Adipocyte (in vitro differentiated cells): Measurements from ENCODE around the gene RBM26.
"Not testable (repeated sequence)": the region's sequence is repeated elsewhere in the genome, so short reads cannot be mapped to it uniquely, and the experiment has no call there.

Source experiments
- DNase-seq: peaks from one replicate; pipeline ENCODE4 v3.0.0-alpha.2; 2015; ENCODE audit warnings: low read depth
- H3K27me3 ChIP-seq: replicated peaks from 2 replicates; pipeline ENCODE4 v1.7.0; 2013; ENCODE audit warnings: mild to moderate bottlenecking, low read length, moderate library complexity; ENCODE audit not compliant: control insufficient read depth, insufficient read depth
- H3K36me3 ChIP-seq: 2 replicates; pipeline ENCODE4 v1.7.0; 2013; ENCODE audit warnings: low read length, mild to moderate bottlenecking, moderate library complexity; ENCODE audit not compliant: control insufficient read depth, insufficient read depth, severe bottlenecking
- H3K4me1 ChIP-seq: 2 replicates; pipeline ENCODE4 v1.7.0; 2013; ENCODE audit warnings: mild to moderate bottlenecking, low read length, moderate library complexity; ENCODE audit not compliant: control insufficient read depth, insufficient read depth
- H3K4me3 ChIP-seq: 2 replicates; pipeline ENCODE4 v1.7.0; 2013; ENCODE audit warnings: mild to moderate bottlenecking, low read length, moderate library complexity
- H3K9ac ChIP-seq: 2 replicates; pipeline ENCODE4 v1.7.0; 2013; ENCODE audit warnings: mild to moderate bottlenecking, low read length, moderate library complexity
- H3K9me3 ChIP-seq: 2 replicates; pipeline ENCODE4 v1.7.0; 2013; ENCODE audit warnings: mild to moderate bottlenecking, low read length, moderate library complexity; ENCODE audit not compliant: control insufficient read depth

Gene RBM26

GRCh38 chr13:79359064-79359463, 47.0 kb downstream of the RBM26 start:
- Histone ChIP-seq H3K9ac (no peak overlapping the region), H3K4me1 (no peaks in the 10 kb centered on the region), H3K9me3 (no peaks in the 10 kb centered on the region), H3K4me3 (no peak overlapping the region), H3K27me3 (no peaks in the 10 kb centered on the region), H3K36me3 (peaks cover 76% of the 10 kb centered on the region)
- DNase-seq: no peak

GRCh38 chr13:79354285-79354684, 51.8 kb downstream of the RBM26 start:
- H3K4me1 ChIP-seq: no peaks in the 10 kb centered on the region
- no peak overlapping the region for H3K4me3 ChIP-seq
- DNase-seq: no peak
- H3K9ac ChIP-seq: no peak overlapping the region
- H3K27me3 ChIP-seq: no peaks in the 10 kb centered on the region
- no peaks in the 10 kb centered on the region for H3K9me3 ChIP-seq
- peaks cover 82% of the 10 kb centered on the region for H3K36me3 ChIP-seq

- Histone ChIP-seq H3K4me1 (no peaks in the 10 kb centered on the region), H3K9ac (no peak overlapping the region), H3K27me3 (no peaks in the 10 kb centered on the region), H3K4me3 (no peak overlapping the region), H3K36me3 (peaks cover 76% of the 10 kb centered on the region), H3K9me3 (no peaks in the 10 kb centered on the region)
- no peak for DNase-seq
These were observed 52.4 kb downstream of the RBM26 start for GRCh38 chr13:79353693-79354092.

GRCh38 chr13:79352107-79352506, 53.9 kb downstream of the RBM26 start:
- H3K4me1 ChIP-seq: peaks cover 7% of the 10 kb centered on the region
- peaks cover 62% of the 10 kb centered on the region for H3K36me3 ChIP-seq
- no peaks in the 10 kb centered on the region for H3K27me3 ChIP-seq
- no peaks in the 10 kb centered on the region for H3K9me3 ChIP-seq
- peak; percentile 14 for DNase-seq
- no peak overlapping the region for H3K4me3 ChIP-seq
- H3K9ac ChIP-seq: no peak overlapping the region

GRCh38 chr13:79349608-79350007, 56.4 kb downstream of the RBM26 start:
- H3K27me3 ChIP-seq, H3K4me1 ChIP-seq, DNase-seq, H3K9me3 ChIP-seq, H3K9ac ChIP-seq, H3K4me3 ChIP-seq: not testable (repeated sequence)
- H3K36me3 ChIP-seq: peaks cover 52% of the 10 kb centered on the region

GRCh38 chr13:79349011-79349410, 57.0 kb downstream of the RBM26 start:
- H3K9ac ChIP-seq: no peak overlapping the region
- H3K27me3 ChIP-seq: no peaks in the 10 kb centered on the region
- H3K4me3 ChIP-seq: no peak overlapping the region
- no peak for DNase-seq
- H3K9me3 ChIP-seq: no peaks in the 10 kb centered on the region
- peaks cover 52% of the 10 kb centered on the region for H3K36me3 ChIP-seq
- peaks cover 7% of the 10 kb centered on the region for H3K4me1 ChIP-seq

GRCh38 chr13:79346300-79346914, 59.6 kb downstream of the RBM26 start:
- Histone ChIP-seq H3K27me3 (no peaks in the 10 kb centered on the region), H3K4me3 (no peak overlapping the region), H3K9me3 (no peaks in the 10 kb centered on the region), H3K9ac (no peak overlapping the region), H3K36me3 (peaks cover 52% of the 10 kb centered on the region), H3K4me1 (peaks cover 7% of the 10 kb centered on the region)
- DNase-seq: no peak

- H3K36me3 ChIP-seq: peaks cover 94% of the 10 kb centered on the region
These were observed 64.9 kb downstream of the RBM26 start for GRCh38 chr13:79341202-79341601.

GRCh38 chr13:79340490-79340889, 65.6 kb downstream of the RBM26 start:
- no peak overlapping the region for H3K4me3 ChIP-seq
- H3K36me3 ChIP-seq: peaks cover 98% of the 10 kb centered on the region
- no peaks in the 10 kb centered on the region for H3K9me3 ChIP-seq
- H3K27me3 ChIP-seq: no peaks in the 10 kb centered on the region
- peak; percentile 8 for DNase-seq
- no peak overlapping the region for H3K9ac ChIP-seq
- no peaks in the 10 kb centered on the region for H3K4me1 ChIP-seq

More at GRCh38 chr13:79341202-79341601, 64.9 kb downstream of the RBM26 start:
- H3K9me3 ChIP-seq: no peaks in the 10 kb centered on the region
- H3K4me3 ChIP-seq: no peak overlapping the region
- H3K27me3 ChIP-seq: no peaks in the 10 kb centered on the region
- DNase-seq: no peak
- H3K4me1 ChIP-seq: no peaks in the 10 kb centered on the region
- no peak overlapping the region for H3K9ac ChIP-seq

- Histone ChIP-seq H3K36me3 (peaks cover 100% of the 10 kb centered on the region), H3K27me3 (no peaks in the 10 kb centered on the region), H3K4me3 (no peak overlapping the region), H3K9me3 (no peaks in the 10 kb centered on the region), H3K9ac (no peak overlapping the region), H3K4me1 (no peaks in the 10 kb centered on the region)
- no peak for DNase-seq
These were observed 67.7 kb downstream of the RBM26 start for GRCh38 chr13:79338343-79338742.

- Histone ChIP-seq H3K36me3 (peaks cover 88% of the 10 kb centered on the region), H3K9me3 (no peaks in the 10 kb centered on the region), H3K4me3 (no peak overlapping the region), H3K27me3 (no peaks in the 10 kb centered on the region), H3K9ac (no peak overlapping the region), H3K4me1 (no peaks in the 10 kb centered on the region)
- no peak for DNase-seq
These were observed 69.1 kb downstream of the RBM26 start for GRCh38 chr13:79336966-79337365.

GRCh38 chr13:79328510-79328909, 77.5 kb downstream of the RBM26 start:
- no peaks in the 10 kb centered on the region for H3K4me1 ChIP-seq
- H3K36me3 ChIP-seq: peaks cover 61% of the 10 kb centered on the region
- no peaks in the 10 kb centered on the region for H3K27me3 ChIP-seq
- no peaks in the 10 kb centered on the region for H3K9me3 ChIP-seq
- no peak overlapping the region for H3K9ac ChIP-seq
- no peak for DNase-seq
- H3K4me3 ChIP-seq: no peak overlapping the region
